ENCODE measurements around the gene ACOX3. TPM values are rescaled to one million over a fixed set of nuclear protein-coding genes. Genes with fewer than 3 reads are reported as not detected.

ACOX3 gene
- total RNA-seq, 4 donors from 2014 or later, result 32.0 to 77.2 (median 43.8) TPM

DNA sequence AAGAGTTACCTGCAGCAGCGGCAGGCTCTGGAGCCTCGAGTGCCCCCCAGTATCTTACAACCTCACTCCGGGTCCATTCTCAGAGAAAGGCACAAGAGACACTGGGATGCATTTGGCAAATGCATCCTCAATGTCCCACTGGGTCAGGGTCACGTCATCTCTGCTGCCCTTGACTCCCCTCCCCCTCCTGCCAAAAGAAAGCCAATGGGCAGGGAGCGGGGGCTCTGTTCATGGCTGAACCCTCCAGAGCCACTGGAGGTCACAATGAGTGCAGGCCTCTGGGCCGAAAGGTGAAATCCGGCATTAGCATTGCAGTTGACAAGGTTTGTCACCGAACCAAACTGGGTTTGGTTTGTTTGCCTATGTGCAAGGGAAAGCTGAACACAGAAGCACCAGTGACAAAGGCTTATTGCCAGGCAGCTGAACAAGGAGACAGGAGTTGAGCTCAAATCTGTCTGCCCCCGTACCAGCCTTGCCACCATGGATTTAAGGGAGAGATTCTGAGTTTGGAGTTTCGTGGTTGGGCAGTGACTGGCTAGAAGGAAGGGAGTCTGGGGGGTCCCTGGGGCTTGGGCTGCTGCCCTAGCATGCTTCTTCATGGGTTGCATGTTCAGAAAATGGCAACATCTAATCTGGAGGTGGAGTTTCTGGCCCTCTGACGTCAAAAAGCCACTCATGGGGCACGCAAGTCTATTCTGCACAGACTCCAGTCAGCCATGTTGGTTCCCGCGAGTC, 106.6 kb downstream of the ACOX3 start:
- intact Hi-C loops (cut with DNase I), result no loop called here
- Histone ChIP-seq H3K9me3 (peaks cover 0 to 5% (median 2%) of the 10 kb centered on the region in 4 donors), H3K27ac (replicated peaks in 1 of 4) (no peak overlapping the region), H3K27me3 (no peaks in the 10 kb centered on the region), H3K4me1 (peaks cover 21 to 27% (median 22%) of the 10 kb centered on the region in 4 donors), H3K36me3 (no peaks in the 10 kb centered on the region), H3K4me3 (no peak overlapping the region)
- no peak for TF ChIP-seq EP300 (IDR thresholded peaks at IDR 0.05)
- DNase-seq (ENCODE audit: extremely low spot score), result no peak
- WGBS, result 85% methylated on average over 13 of the region's 14 CpGs

DNA sequence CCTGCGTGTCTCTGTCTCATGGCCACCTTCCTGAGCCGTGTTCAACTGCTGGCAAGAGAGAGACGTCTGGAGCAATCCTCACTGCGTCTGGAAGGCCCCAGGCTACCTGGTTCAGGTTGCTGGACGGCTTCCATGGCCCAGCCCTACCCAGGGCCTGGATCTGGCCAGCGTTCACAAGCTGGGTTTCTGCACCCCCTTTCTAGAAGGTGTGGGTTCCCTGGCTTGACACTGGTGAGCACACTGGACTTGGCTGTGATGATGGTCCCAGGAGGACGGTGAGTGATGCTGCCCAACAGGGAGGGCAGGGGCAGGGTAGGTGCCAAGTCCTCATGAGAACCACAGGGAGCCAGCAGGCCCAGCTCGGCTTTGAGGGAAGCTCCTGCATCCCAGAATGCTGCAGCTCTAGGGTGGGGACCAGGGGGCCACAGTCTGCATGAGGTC, 107.6 kb downstream of the ACOX3 start:
- peaks cover 0 to 5% (median 2%) of the 10 kb centered on the region in 4 donors for H3K9me3 ChIP-seq
- no peak overlapping the region for H3K27ac ChIP-seq (replicated peaks in 1 of 4)
- no peaks in the 10 kb centered on the region for H3K27me3 ChIP-seq
- no peak overlapping the region for H3K4me3 ChIP-seq
- H3K36me3 ChIP-seq, result no peaks in the 10 kb centered on the region
- DNase-seq (ENCODE audit: extremely low spot score), result no peak
- TF ChIP-seq POLR2AphosphoS5 (IDR thresholded peaks at IDR 0.05) (no peak), EP300 (IDR thresholded peaks at IDR 0.05) (no peak), POLR2A (IDR thresholded peaks at IDR 0.05; ENCODE audit: low read depth) (no peak)
- TF ChIP-seq, protein P1, sequence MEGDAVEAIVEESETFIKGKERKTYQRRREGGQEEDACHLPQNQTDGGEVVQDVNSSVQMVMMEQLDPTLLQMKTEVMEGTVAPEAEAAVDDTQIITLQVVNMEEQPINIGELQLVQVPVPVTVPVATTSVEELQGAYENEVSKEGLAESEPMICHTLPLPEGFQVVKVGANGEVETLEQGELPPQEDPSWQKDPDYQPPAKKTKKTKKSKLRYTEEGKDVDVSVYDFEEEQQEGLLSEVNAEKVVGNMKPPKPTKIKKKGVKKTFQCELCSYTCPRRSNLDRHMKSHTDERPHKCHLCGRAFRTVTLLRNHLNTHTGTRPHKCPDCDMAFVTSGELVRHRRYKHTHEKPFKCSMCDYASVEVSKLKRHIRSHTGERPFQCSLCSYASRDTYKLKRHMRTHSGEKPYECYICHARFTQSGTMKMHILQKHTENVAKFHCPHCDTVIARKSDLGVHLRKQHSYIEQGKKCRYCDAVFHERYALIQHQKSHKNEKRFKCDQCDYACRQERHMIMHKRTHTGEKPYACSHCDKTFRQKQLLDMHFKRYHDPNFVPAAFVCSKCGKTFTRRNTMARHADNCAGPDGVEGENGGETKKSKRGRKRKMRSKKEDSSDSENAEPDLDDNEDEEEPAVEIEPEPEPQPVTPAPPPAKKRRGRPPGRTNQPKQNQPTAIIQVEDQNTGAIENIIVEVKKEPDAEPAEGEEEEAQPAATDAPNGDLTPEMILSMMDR (IDR thresholded peaks at IDR 0.05), result no peak
- H3K4me1 ChIP-seq, result peaks cover 21 to 27% (median 22%) of the 10 kb centered on the region in 4 donors
- intact Hi-C loops (cut with DNase I), result no loop called here
- 83% methylated on average over 6 of the region's 8 CpGs for WGBS

DNA sequence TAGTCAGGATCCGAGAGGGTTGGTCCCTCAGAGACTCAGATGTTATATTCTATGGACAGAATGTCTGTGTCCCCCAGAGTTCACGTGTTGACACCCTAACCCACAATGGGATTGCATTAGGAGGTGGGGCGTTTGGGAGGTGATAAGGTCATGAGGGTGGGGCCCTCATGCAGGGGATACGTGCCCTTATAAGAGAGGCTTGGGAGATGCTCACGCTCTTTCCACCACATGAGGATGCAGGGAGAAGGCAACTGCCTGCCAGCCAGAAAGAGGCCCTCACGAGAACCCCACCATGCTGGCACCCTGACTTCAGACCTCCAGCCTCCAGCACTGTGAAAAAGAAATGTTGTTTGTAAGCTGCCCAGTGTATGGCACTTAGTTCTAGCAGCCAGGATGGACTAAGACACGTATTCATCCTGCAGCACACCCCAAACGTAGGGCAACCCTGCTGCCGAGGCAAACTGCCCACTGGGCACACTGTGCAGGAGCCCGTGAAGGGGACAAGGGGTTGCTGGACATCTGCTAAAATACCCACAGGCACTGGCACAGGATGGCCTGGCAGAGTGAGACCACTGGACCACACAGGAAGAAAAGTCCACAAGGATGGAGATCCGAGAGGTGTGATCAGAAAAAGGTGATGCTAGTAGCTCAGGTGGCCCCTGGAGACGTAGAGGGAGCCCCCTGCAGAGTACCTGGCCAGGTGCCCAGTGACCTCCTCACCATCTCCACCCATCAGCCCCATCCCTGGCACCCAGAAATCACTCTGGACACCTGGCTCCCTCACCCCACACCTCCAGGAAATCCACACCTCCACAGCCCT, 108.3 kb downstream of the ACOX3 start:
- peak overlapping the region in 1 of 4 donors; percentile 65 for H3K27ac ChIP-seq (replicated peaks in 1 of 4)
- H3K9me3 ChIP-seq, result peaks cover 0 to 5% (median 2%) of the 10 kb centered on the region in 4 donors
- no peak for TF ChIP-seq EP300 (IDR thresholded peaks at IDR 0.05)
- TF ChIP-seq POLR2A (IDR thresholded peaks at IDR 0.05; ENCODE audit: low read depth), result no peak
- TF ChIP-seq POLR2AphosphoS5 (IDR thresholded peaks at IDR 0.05), result no peak
- TF ChIP-seq, protein P1 (IDR thresholded peaks at IDR 0.05), result no peak
- 90% methylated on average over 8 of the region's 12 CpGs for WGBS
- H3K27me3 ChIP-seq, result no peaks in the 10 kb centered on the region
- H3K4me3 ChIP-seq, result no peak overlapping the region
- intact Hi-C loops (cut with DNase I), result no loop called here
- peaks cover 21 to 27% (median 22%) of the 10 kb centered on the region in 4 donors for H3K4me1 ChIP-seq
- DNase-seq (ENCODE audit: extremely low spot score), result no peak
- no peaks in the 10 kb centered on the region for H3K36me3 ChIP-seq

DNA sequence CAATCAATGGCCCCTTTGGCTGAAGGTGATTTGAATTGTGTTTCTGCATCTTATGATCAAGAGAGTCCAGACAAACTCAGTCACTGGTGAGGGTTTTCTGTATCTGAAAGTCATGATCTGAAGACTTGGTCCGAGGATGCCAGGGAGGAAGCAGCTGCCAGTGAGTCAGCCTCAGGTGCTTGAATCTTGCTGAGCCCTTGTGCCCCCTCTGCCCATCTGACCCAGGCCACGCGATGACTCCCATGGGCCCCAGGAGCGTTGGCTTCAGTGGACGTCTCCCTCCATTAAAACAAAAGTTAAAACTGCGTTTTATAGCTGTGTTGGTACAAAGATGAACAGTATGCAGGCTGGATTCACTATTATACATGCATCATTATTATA, 109.0 kb downstream of the ACOX3 start:
- peak overlapping the region; percentile 7 to 65 (median 62) for H3K27ac ChIP-seq (replicated peaks in 1 of 4)
- no peaks in the 10 kb centered on the region for H3K36me3 ChIP-seq
- no peak for DNase-seq (ENCODE audit: extremely low spot score)
- 78% methylated on average over 5 of the region's 6 CpGs for WGBS
- H3K4me3 ChIP-seq, result no peak overlapping the region
- peaks cover 21 to 27% (median 22%) of the 10 kb centered on the region in 4 donors for H3K4me1 ChIP-seq
- intact Hi-C loops (cut with DNase I), result no loop called here
- TF ChIP-seq POLR2AphosphoS5 (IDR thresholded peaks at IDR 0.05) (no peak), POLR2A (IDR thresholded peaks at IDR 0.05; ENCODE audit: low read depth) (no peak), EP300 (IDR thresholded peaks at IDR 0.05) (no peak)
- TF ChIP-seq, protein P1 (IDR thresholded peaks at IDR 0.05), result no peak
- H3K27me3 ChIP-seq, result no peaks in the 10 kb centered on the region
- H3K9me3 ChIP-seq, result peaks cover 0 to 9% (median 6%) of the 10 kb centered on the region in 4 donors

Data from esophagus muscularis mucosa (tissue), 4 donors.